ENCODE data around the gene SEMA5A. TPM values are rescaled to one million over a fixed set of nuclear protein-coding genes. Genes with fewer than 3 reads are reported as not detected.

SEMA5A gene
- polyA plus RNA-seq, 1 donor (not counting 4 experiments of a cell fraction or from before 2014, with no cell fraction given): 0.16 TPM

DNA sequence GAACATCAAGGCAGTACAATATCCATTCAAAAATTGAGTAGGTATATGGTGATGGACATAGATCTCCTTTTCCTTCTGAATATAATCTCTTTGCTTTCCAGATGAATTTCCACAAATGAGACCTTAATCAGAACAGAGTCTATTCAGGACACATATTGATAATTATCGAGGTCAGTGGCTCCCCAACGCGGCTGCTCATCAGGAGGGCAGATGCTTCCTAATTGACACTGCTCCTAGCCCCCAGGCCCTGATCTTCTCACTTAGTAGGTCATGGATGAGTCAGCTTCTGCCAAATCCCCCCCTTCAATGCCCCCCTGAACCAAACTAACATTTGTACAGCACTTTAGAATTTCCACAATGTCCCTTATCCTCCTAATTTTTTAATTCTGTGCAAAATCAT is 51.6 kb downstream of the SEMA5A start:
- Histone ChIP-seq H3K9ac (ENCODE audit: control insufficient read depth, extremely low read depth, insufficient read depth, low read length) (no peak overlapping the region), H3K4me2 (ENCODE audit: control insufficient read depth, extremely low read depth, insufficient read depth, low read depth, low read length) (no peak overlapping the region), H3K9me1 (ENCODE audit: control insufficient read depth, extremely low read depth, insufficient read depth, low read length) (no peaks in the 10 kb centered on the region), H3K9me3 (ENCODE audit: control insufficient read depth, low read depth, low read length) (no peaks in the 10 kb centered on the region), H3K36me3 (ENCODE audit: control insufficient read depth in 2 of 2, extremely low read depth in 1 of 2, insufficient read depth in 2 of 2, low read length in 2 of 2) (no peaks in the 10 kb centered on the region), H2AFZ (ENCODE audit: control insufficient read depth, low read length) (no peak overlapping the region), H3K4me1 (ENCODE audit: control insufficient read depth, extremely low read depth, insufficient read depth, low read length) (peaks cover 5% of the 10 kb centered on the region), H3K4me3 (ENCODE audit: control insufficient read depth in 2 of 3, extremely low read depth in 1 of 3, insufficient read depth in 2 of 3, low read depth in 1 of 3, low read length in 3 of 3) (no peak overlapping the region), H3K79me2 (ENCODE audit: control insufficient read depth, insufficient read depth, low read length) (no peaks in the 10 kb centered on the region), H3K27ac (ENCODE audit: control insufficient read depth, insufficient read depth, low read length) (no peak overlapping the region), H3K27me3 (ENCODE audit: control insufficient read depth, extremely low read depth, insufficient read depth, low read length) (no peaks in the 10 kb centered on the region), H4K20me1 (ENCODE audit: control insufficient read depth, extremely low read depth, insufficient read depth, low read length) (no peaks in the 10 kb centered on the region)
- no peak for FAIRE-seq
- no peak for DNase-seq (ENCODE audit: low read depth, low spot score)
- no peak for TF ChIP-seq EZH2 (IDR thresholded peaks at IDR 0.05; ENCODE audit: low read length)
- TF ChIP-seq, protein P1, sequence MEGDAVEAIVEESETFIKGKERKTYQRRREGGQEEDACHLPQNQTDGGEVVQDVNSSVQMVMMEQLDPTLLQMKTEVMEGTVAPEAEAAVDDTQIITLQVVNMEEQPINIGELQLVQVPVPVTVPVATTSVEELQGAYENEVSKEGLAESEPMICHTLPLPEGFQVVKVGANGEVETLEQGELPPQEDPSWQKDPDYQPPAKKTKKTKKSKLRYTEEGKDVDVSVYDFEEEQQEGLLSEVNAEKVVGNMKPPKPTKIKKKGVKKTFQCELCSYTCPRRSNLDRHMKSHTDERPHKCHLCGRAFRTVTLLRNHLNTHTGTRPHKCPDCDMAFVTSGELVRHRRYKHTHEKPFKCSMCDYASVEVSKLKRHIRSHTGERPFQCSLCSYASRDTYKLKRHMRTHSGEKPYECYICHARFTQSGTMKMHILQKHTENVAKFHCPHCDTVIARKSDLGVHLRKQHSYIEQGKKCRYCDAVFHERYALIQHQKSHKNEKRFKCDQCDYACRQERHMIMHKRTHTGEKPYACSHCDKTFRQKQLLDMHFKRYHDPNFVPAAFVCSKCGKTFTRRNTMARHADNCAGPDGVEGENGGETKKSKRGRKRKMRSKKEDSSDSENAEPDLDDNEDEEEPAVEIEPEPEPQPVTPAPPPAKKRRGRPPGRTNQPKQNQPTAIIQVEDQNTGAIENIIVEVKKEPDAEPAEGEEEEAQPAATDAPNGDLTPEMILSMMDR (optimal IDR thresholded peaks at IDR 0.05 in 1 of 3, IDR thresholded peaks at IDR 0.05 in 1 of 3, conservative IDR thresholded peaks at IDR 0.05 in 1 of 3; ENCODE audit: extremely low read depth in 1 of 3, insufficient read depth in 2 of 3, low read length in 3 of 3): no peak
- dilution Hi-C loops (cut with MboI; ENCODE audit: extremely low pct_ligation_motif_present, low sequenced_read_pairs): loop anchor here (25.0 kb wide), 1 partner anchor 132 kb away; no protein-coding TSS in a partner anchor

DNA sequence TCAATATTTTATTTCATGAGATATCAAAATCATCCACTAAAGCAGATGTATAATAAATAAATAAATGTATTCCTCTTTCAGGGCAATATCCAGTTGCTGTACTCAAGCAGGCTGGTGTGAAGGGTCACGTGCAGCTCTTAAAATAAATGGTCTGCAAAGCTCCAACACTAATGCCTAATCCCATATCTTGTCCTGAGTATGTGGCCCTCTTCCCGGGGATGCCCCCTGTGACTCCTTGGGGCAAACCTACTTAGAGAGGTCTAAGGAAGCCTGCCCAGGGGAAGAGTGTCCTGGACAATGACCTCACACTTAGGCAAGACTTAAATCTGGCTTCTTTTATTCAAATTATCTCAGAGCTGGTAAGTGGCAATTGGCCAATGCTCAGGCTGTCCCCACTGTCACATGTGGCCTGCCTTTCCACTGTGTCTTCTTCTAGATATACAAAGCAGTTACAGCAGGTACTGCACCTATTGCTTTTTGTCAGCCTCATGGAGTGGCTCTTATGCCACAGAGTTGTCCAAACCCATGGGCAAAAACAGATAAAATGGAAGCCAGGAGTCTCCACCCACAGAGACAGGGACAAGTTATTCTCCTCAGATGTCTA is 55.3 kb downstream of the SEMA5A start:
- Histone ChIP-seq H2AFZ (ENCODE audit: control insufficient read depth, low read length) (no peak overlapping the region), H3K9ac (ENCODE audit: control insufficient read depth, extremely low read depth, insufficient read depth, low read length) (no peak overlapping the region), H3K9me3 (ENCODE audit: control insufficient read depth, low read depth, low read length) (no peaks in the 10 kb centered on the region), H3K79me2 (ENCODE audit: control insufficient read depth, insufficient read depth, low read length) (no peaks in the 10 kb centered on the region), H3K4me1 (ENCODE audit: control insufficient read depth, extremely low read depth, insufficient read depth, low read length) (no peaks in the 10 kb centered on the region), H3K4me2 (ENCODE audit: control insufficient read depth, extremely low read depth, insufficient read depth, low read depth, low read length) (no peak overlapping the region), H3K36me3 (ENCODE audit: control insufficient read depth in 2 of 2, extremely low read depth in 1 of 2, insufficient read depth in 2 of 2, low read length in 2 of 2) (no peaks in the 10 kb centered on the region), H3K27me3 (ENCODE audit: control insufficient read depth, extremely low read depth, insufficient read depth, low read length) (no peaks in the 10 kb centered on the region), H4K20me1 (ENCODE audit: control insufficient read depth, extremely low read depth, insufficient read depth, low read length) (no peaks in the 10 kb centered on the region), H3K9me1 (ENCODE audit: control insufficient read depth, extremely low read depth, insufficient read depth, low read length) (no peaks in the 10 kb centered on the region), H3K4me3 (ENCODE audit: control insufficient read depth in 2 of 3, extremely low read depth in 1 of 3, insufficient read depth in 2 of 3, low read depth in 1 of 3, low read length in 3 of 3) (no peak overlapping the region), H3K27ac (ENCODE audit: control insufficient read depth, insufficient read depth, low read length) (no peak overlapping the region)
- DNase-seq (ENCODE audit: low read depth, low spot score) (no peak), FAIRE-seq (no peak)
- dilution Hi-C loops (cut with MboI; ENCODE audit: extremely low pct_ligation_motif_present, low sequenced_read_pairs): loop anchor here (25.0 kb wide), 1 partner anchor 128 kb away; no protein-coding TSS in a partner anchor
- TF ChIP-seq, protein P1 (optimal IDR thresholded peaks at IDR 0.05 in 1 of 3, IDR thresholded peaks at IDR 0.05 in 1 of 3, conservative IDR thresholded peaks at IDR 0.05 in 1 of 3; ENCODE audit: extremely low read depth in 1 of 3, insufficient read depth in 2 of 3, low read length in 3 of 3): no peak
- no peak for TF ChIP-seq EZH2 (IDR thresholded peaks at IDR 0.05; ENCODE audit: low read length)

All from keratinocyte (primary cell).